HG02588 (cell line): ENCODE data around the gene SPRY4.
"Not testable (repeated sequence)": the region's sequence is repeated elsewhere in the genome, so short reads cannot be mapped to it uniquely, and the experiment has no call there.

Experiments used
- ATAC-seq: cut with Tn5 transposase; IDR thresholded peaks from one replicate; pipeline ENCODE4 v1.9.1; 2021; ENCODE audit warnings: mild to moderate bottlenecking, moderate library complexity; ENCODE audit not compliant: unreplicated experiment

The SPRY4 gene

GRCh38 chr5:142264084-142264483 is 60.7 kb downstream of the SPRY4 start:
- not testable (repeated sequence) for ATAC-seq

GRCh38 chr5:142263346-142263745 is 61.5 kb downstream of the SPRY4 start:
- no peak for ATAC-seq

GRCh38 chr5:142262683-142263082 is 62.1 kb downstream of the SPRY4 start:
- no peak for ATAC-seq
